LNCaP clone FGC (cell line): Measurements from ENCODE around the gene PPBP.

Experiments
- DNase-seq: peaks from one replicate; pipeline ENCODE4 v3.0.0-alpha.2; 2011; ENCODE audit warnings: low read depth
- H3K4me3 ChIP-seq: 2 replicates; pipeline ENCODE4 v1.5.1; 2011; ENCODE audit warnings: mild to moderate bottlenecking, low read depth, low read length, control low read depth
- CTCF ChIP-seq: IDR thresholded peaks from 2 replicates; pipeline ENCODE4 v1.5.1; 2012; ENCODE audit warnings: mild to moderate bottlenecking; ENCODE audit not compliant: control insufficient read depth, insufficient read depth; ENCODE audit errors: extremely low read depth

Gene PPBP

DNA sequence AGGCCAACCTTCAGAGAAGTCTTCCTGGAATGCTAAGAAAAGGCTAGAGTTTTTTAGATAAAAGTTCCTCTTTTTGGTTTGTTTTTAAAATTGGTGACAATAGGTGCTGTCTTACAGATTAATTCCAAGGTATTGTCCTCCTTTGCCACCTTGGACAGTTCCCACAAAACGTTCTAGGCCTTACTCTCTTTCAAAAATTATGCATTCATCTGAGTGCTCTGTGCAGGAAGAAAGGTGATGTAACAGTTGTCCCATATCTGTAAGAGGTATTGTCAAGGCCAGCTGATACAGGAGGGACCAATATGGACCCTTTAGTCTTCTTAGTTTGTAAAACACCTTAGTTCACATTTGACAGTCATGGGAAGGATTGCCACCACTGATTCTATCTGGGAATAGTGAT is 26.3 kb upstream of the PPBP start:
- TF ChIP-seq CTCF = no peak
- H3K4me3 ChIP-seq = no peak overlapping the region
- DNase-seq = no peak

GRCh38 chr4:74013264-74013663 is 25.3 kb upstream of the PPBP start:
- no peak overlapping the region for H3K4me3 ChIP-seq
- no peak for TF ChIP-seq CTCF
- no peak for DNase-seq

- no peak overlapping the region for H3K4me3 ChIP-seq
- DNase-seq = no peak
- TF ChIP-seq CTCF = no peak
Measured at GRCh38 chr4:74012130-74012529, 24.1 kb upstream of the PPBP start.

GRCh38 chr4:74009307-74009706 is 21.3 kb upstream of the PPBP start:
- DNase-seq = no peak
- H3K4me3 ChIP-seq = no peak overlapping the region
- TF ChIP-seq CTCF = no peak

- no peak overlapping the region for H3K4me3 ChIP-seq
- no peak for TF ChIP-seq CTCF
- no peak for DNase-seq
Measured at GRCh38 chr4:74006009-74006476, 18.1 kb upstream of the PPBP start.

GRCh38 chr4:74005528-74005927 is 17.5 kb upstream of the PPBP start:
- no peak for DNase-seq
- no peak overlapping the region for H3K4me3 ChIP-seq
- TF ChIP-seq CTCF = no peak

DNA sequence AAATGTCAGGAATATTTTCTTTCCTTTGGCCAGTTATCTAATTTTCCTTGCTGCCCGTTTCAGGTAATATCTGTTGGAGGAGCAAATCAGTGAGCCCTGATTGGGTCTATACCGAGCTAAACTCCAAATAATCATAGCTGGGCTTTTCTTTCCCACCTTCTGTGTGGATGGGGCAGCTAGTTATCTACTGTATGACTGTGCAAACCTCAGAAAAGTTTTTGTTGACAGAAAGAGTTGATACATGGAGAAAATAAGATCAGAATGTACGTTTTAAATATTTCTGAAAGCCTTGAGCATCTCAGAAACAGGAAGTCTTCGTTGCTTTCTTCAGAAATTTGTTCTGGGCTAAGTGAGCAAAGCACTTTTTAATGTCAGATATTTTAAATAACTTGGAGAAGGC is 16.7 kb upstream of the PPBP start:
- H3K4me3 ChIP-seq = no peak overlapping the region
- no peak for DNase-seq
- no peak for TF ChIP-seq CTCF
